Measurements from ENCODE around the gene SLC41A2.

Gene SLC41A2

DNA sequence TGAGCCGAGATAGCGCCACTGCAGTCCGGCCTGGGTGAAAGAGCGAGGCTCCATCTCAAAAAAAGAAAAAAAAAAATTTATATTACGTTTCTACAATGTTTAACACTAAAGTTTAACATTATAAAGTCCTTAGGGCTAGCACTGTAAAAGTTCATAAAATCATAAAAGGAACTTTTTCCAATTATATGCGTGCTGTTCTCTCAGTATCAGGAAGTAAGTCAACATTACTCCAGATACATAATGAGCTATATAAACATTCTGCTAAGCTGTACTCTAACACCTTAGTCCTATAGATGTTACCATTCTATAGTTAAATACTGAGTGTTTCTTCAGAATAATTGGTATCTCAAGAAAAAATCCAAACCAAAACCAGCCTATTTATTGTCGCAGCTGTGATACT is 32.6 kb downstream of the SLC41A2 start:
- Histone ChIP-seq H3K4me3 (replicated peaks; ENCODE audit: insufficient read depth, low read length) (no peak overlapping the region), H3K27ac (replicated peaks) (no peak overlapping the region), H3K27me3 (ENCODE audit: insufficient read depth, poor library complexity, severe bottlenecking) (peaks cover 5% of the 10 kb centered on the region)
- no peak for TF ChIP-seq GABPA (IDR thresholded peaks at IDR 0.05; ENCODE audit: low read depth)
- TF ChIP-seq SPI1 (IDR thresholded peaks at IDR 0.05; ENCODE audit: borderline replicate concordance, low read depth), result no peak
- no peak for TF ChIP-seq CTCF (IDR thresholded peaks at IDR 0.05; ENCODE audit: insufficient read depth, low read length)
- no peak for TF ChIP-seq POLR2AphosphoS5 (IDR thresholded peaks at IDR 0.05; ENCODE audit: low read depth)
- TF ChIP-seq REST (IDR thresholded peaks at IDR 0.05; ENCODE audit: insufficient replicate concordance, low read depth), result no peak
- DNase-seq (ENCODE audit: low read depth in 1 of 2, low spot score in 1 of 2), result no peak

- Histone ChIP-seq H3K27me3 (ENCODE audit: insufficient read depth, poor library complexity, severe bottlenecking) (peaks cover 4% of the 10 kb centered on the region), H3K27ac (replicated peaks) (no peak overlapping the region), H3K4me3 (replicated peaks; ENCODE audit: insufficient read depth, low read length) (no peak overlapping the region)
- no peak for TF ChIP-seq GABPA (IDR thresholded peaks at IDR 0.05; ENCODE audit: low read depth)
- no peak for TF ChIP-seq REST (IDR thresholded peaks at IDR 0.05; ENCODE audit: insufficient replicate concordance, low read depth)
- TF ChIP-seq POLR2AphosphoS5 (IDR thresholded peaks at IDR 0.05; ENCODE audit: low read depth), result no peak
- TF ChIP-seq CTCF (IDR thresholded peaks at IDR 0.05; ENCODE audit: insufficient read depth, low read length), result no peak
- no peak for TF ChIP-seq SPI1 (IDR thresholded peaks at IDR 0.05; ENCODE audit: borderline replicate concordance, low read depth)
- DNase-seq (ENCODE audit: low read depth in 1 of 2, low spot score in 1 of 2), result no peak
Measured at GRCh38 chr12:104921340-104921739, 36.8 kb downstream of the SLC41A2 start.

GRCh38 chr12:104911942-104912341 is 46.1 kb downstream of the SLC41A2 start:
- Histone ChIP-seq H3K27me3 (ENCODE audit: insufficient read depth, poor library complexity, severe bottlenecking) (no peaks in the 10 kb centered on the region), H3K27ac (replicated peaks) (no peak overlapping the region), H3K4me3 (replicated peaks; ENCODE audit: insufficient read depth, low read length) (no peak overlapping the region)
- no peak for DNase-seq (ENCODE audit: low read depth in 1 of 2, low spot score in 1 of 2)
- TF ChIP-seq GABPA (IDR thresholded peaks at IDR 0.05; ENCODE audit: low read depth) (no peak), SPI1 (IDR thresholded peaks at IDR 0.05; ENCODE audit: borderline replicate concordance, low read depth) (no peak), CTCF (IDR thresholded peaks at IDR 0.05; ENCODE audit: insufficient read depth, low read length) (no peak), REST (IDR thresholded peaks at IDR 0.05; ENCODE audit: insufficient replicate concordance, low read depth) (no peak), POLR2AphosphoS5 (IDR thresholded peaks at IDR 0.05; ENCODE audit: low read depth) (no peak)
